ENCODE results near the gene ITIH1.
"Not testable (repeated sequence)": the region's sequence is repeated elsewhere in the genome, so short reads cannot be mapped to it uniquely, and the experiment has no call there.

The ITIH1 gene, protein sequence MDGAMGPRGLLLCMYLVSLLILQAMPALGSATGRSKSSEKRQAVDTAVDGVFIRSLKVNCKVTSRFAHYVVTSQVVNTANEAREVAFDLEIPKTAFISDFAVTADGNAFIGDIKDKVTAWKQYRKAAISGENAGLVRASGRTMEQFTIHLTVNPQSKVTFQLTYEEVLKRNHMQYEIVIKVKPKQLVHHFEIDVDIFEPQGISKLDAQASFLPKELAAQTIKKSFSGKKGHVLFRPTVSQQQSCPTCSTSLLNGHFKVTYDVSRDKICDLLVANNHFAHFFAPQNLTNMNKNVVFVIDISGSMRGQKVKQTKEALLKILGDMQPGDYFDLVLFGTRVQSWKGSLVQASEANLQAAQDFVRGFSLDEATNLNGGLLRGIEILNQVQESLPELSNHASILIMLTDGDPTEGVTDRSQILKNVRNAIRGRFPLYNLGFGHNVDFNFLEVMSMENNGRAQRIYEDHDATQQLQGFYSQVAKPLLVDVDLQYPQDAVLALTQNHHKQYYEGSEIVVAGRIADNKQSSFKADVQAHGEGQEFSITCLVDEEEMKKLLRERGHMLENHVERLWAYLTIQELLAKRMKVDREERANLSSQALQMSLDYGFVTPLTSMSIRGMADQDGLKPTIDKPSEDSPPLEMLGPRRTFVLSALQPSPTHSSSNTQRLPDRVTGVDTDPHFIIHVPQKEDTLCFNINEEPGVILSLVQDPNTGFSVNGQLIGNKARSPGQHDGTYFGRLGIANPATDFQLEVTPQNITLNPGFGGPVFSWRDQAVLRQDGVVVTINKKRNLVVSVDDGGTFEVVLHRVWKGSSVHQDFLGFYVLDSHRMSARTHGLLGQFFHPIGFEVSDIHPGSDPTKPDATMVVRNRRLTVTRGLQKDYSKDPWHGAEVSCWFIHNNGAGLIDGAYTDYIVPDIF

DNA sequence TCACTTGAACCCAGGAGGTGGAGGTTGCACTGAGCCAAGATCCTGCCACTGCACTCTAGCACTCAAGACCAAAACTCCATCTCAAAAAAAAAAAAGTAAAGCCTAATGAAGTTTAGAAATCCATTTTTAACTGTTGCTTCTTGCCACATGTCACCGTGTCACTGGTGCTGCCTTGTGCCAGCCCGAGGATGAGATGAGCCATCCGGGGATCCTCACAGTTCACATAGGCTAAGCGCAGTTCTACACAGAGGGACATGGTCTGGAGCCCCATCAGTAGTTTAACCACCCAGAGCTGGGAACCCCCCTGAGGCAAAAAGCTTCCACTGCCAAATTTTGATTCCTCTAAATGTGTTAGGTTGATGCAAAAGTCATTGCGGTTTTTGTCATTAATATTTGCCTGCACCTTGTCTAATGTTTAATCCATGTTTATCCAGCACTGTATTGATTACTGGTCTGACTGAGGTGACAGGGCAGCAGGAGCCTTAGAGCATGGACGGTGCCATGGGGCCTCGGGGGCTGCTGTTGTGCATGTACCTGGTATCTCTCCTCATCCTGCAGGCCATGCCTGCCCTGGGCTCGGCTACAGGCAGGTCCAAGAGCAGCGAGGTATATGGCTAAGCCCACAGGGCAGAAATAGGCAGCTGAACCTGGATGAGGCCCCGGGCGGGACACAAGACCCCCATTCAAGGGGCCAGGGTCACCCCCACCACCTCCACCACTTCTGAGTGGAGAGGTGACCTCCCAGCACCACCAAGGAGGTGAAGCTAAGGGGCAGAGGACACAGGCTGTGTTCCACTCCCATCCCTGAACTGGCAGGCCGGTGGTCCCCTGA lies at the start of gene ITIH1:
ITIH1 (plus strand) TSS at position 473 of the 832 bp plus-strand sequence; CDS start at position 490, 17 bp downstream.
- DNase-seq (ENCODE audit: low read depth): no peak
- H3K4me3 ChIP-seq (ENCODE audit: control insufficient read depth, low read depth, low read length): no peak within 1 kb of the TSS
- TF ChIP-seq, protein P1, sequence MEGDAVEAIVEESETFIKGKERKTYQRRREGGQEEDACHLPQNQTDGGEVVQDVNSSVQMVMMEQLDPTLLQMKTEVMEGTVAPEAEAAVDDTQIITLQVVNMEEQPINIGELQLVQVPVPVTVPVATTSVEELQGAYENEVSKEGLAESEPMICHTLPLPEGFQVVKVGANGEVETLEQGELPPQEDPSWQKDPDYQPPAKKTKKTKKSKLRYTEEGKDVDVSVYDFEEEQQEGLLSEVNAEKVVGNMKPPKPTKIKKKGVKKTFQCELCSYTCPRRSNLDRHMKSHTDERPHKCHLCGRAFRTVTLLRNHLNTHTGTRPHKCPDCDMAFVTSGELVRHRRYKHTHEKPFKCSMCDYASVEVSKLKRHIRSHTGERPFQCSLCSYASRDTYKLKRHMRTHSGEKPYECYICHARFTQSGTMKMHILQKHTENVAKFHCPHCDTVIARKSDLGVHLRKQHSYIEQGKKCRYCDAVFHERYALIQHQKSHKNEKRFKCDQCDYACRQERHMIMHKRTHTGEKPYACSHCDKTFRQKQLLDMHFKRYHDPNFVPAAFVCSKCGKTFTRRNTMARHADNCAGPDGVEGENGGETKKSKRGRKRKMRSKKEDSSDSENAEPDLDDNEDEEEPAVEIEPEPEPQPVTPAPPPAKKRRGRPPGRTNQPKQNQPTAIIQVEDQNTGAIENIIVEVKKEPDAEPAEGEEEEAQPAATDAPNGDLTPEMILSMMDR (conservative IDR thresholded peaks at IDR 0.05; ENCODE audit: control insufficient read depth, insufficient read depth, low read depth, low read length): no peak

DNA sequence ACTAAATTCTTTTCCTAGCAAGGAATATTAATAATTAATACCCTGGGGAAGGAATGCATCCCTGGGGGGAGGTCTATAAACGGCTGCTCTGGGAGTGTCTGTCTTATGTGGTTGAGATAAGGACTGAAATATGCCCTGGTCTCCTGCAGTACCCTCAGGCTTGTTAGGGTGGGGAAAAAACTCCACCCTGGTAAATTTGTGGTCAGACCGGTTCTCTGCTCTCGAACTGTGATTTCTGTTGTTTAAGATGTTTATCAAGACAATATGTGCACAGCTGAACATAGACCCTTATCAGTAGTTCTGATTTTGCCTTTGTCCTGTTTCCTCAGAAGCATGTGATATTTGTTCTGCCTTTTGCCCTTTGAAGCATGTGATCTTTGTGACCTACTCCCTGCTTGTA lies 48.6 kb upstream of the ITIH1 start:
- DNase-seq (ENCODE audit: low read depth); H3K4me3 ChIP-seq (ENCODE audit: control insufficient read depth, low read depth, low read length): not testable (repeated sequence)

DNA sequence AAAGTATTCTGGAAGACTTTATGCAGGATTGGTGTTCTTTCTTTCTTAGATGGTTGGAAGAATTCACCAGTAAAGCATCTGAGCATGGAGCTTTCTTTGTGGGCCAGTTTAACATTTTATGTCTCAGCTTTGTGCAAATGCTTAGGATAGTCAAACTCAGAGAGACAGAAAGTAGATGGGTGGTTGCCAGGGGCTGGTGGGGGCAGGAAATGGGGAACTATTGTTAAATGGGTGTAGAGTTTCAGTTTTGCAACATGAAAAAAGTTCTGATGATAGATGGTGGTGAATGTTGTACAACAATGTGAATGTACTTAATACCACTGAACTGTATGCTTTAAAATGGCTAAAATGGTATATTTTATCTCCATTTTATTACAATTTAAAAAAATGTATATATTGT lies 46.7 kb upstream of the ITIH1 start:
- no peak overlapping the region for H3K4me3 ChIP-seq (ENCODE audit: control insufficient read depth, low read depth, low read length)
- TF ChIP-seq, protein P1 (conservative IDR thresholded peaks at IDR 0.05; ENCODE audit: control insufficient read depth, insufficient read depth, low read depth, low read length): no peak
- DNase-seq (ENCODE audit: low read depth): no peak

- TF ChIP-seq, protein P1 (conservative IDR thresholded peaks at IDR 0.05; ENCODE audit: control insufficient read depth, insufficient read depth, low read depth, low read length): no peak
- no peak for DNase-seq (ENCODE audit: low read depth)
- no peak overlapping the region for H3K4me3 ChIP-seq (ENCODE audit: control insufficient read depth, low read depth, low read length)
These were observed 45.8 kb upstream of the ITIH1 start for GRCh38 chr3:52731590-52731989.

- H3K4me3 ChIP-seq (ENCODE audit: control insufficient read depth, low read depth, low read length): no peak overlapping the region
- TF ChIP-seq, protein P1 (conservative IDR thresholded peaks at IDR 0.05; ENCODE audit: control insufficient read depth, insufficient read depth, low read depth, low read length): no peak
- DNase-seq (ENCODE audit: low read depth): no peak
These were observed 44.0 kb upstream of the ITIH1 start for GRCh38 chr3:52733256-52733891.

GRCh38 chr3:52739730-52740129 lies 37.7 kb upstream of the ITIH1 start:
- no peak for DNase-seq (ENCODE audit: low read depth)
- TF ChIP-seq, protein P1 (conservative IDR thresholded peaks at IDR 0.05; ENCODE audit: control insufficient read depth, insufficient read depth, low read depth, low read length): no peak
- no peak overlapping the region for H3K4me3 ChIP-seq (ENCODE audit: control insufficient read depth, low read depth, low read length)
